Endodermal cell (in vitro differentiated cells): Measurements from ENCODE around the gene ZFP91. TPM values are rescaled to one million over a fixed set of nuclear protein-coding genes. Genes with fewer than 3 reads are reported as not detected.

Experiments
- DNase-seq: peaks from one replicate; pipeline ENCODE4 v3.0.0-alpha.2; 2017
- H3K27ac ChIP-seq: 2 replicates; pipeline ENCODE4 v1.5.1; 2013; ENCODE audit warnings: mild to moderate bottlenecking, low read depth, low read length, moderate library complexity
- H3K27me3 ChIP-seq: 2 replicates; pipeline ENCODE4 v1.6.1; 2013; ENCODE audit warnings: mild to moderate bottlenecking, low read length, moderate library complexity; ENCODE audit not compliant: insufficient read depth, control insufficient read depth, poor library complexity, severe bottlenecking
- H3K36me3 ChIP-seq: 2 replicates; pipeline ENCODE4 v1.7.0; 2013; ENCODE audit warnings: mild to moderate bottlenecking, low read length, moderate library complexity; ENCODE audit not compliant: control insufficient read depth, insufficient read depth
- H3K4me1 ChIP-seq: one replicate; pipeline ENCODE4 v1.7.0; 2013; ENCODE audit warnings: low read length; ENCODE audit not compliant: control insufficient read depth, insufficient read depth
- H3K4me3 ChIP-seq: 2 replicates; pipeline ENCODE4 v1.5.1; 2013; ENCODE audit warnings: mild to moderate bottlenecking, low read length, moderate library complexity
- H3K9ac ChIP-seq: 2 replicates; pipeline ENCODE4 v1.6.1; 2013; ENCODE audit warnings: mild to moderate bottlenecking, low read length, moderate library complexity; ENCODE audit not compliant: poor library complexity, severe bottlenecking; ENCODE audit errors: extremely low read depth
- H3K9me3 ChIP-seq: 2 replicates; pipeline ENCODE4 v1.6.1; 2013; ENCODE audit warnings: mild to moderate bottlenecking, low read length, moderate library complexity; ENCODE audit not compliant: control insufficient read depth
- H3K27ac Mint-ChIP-seq: 2 replicates; pipeline ENCODE4 v1.8.0; 2020; ENCODE audit warnings: mixed read lengths
- H3K27me3 Mint-ChIP-seq: 2 replicates; pipeline ENCODE4 v1.8.0; 2021; ENCODE audit warnings: mild to moderate bottlenecking, mixed read lengths; ENCODE audit not compliant: insufficient read depth
- H3K36me3 Mint-ChIP-seq: 2 replicates; pipeline ENCODE4 v1.8.0; 2020; ENCODE audit warnings: low read depth, mixed read lengths
- H3K4me1 Mint-ChIP-seq: 2 replicates; pipeline ENCODE4 v1.8.0; 2020; ENCODE audit warnings: mixed read lengths
- H3K4me3 Mint-ChIP-seq: 2 replicates; pipeline ENCODE4 v1.8.0; 2020; ENCODE audit warnings: mild to moderate bottlenecking, moderate library complexity, mixed read lengths
- H3K9me3 Mint-ChIP-seq: 2 replicates; pipeline ENCODE4 v1.8.0; 2020; ENCODE audit warnings: mild to moderate bottlenecking, mixed read lengths
- CTCF ChIP-seq: fragments of 200-600 bp; sonication (generic); conservative IDR thresholded peaks from 2 replicates; pipeline ENCODE4 v1.5.0; 2021; ENCODE audit warnings: antibody characterized with exemption, mild to moderate bottlenecking
- WGBS, 2 experiments: methylation state at CpG; one replicate each; pipeline versions ENCODE4 v1.1.5 to v1.1.7; 2013; ENCODE audit warnings: missing lambda C conversion rate in 2 of 2, mixed read lengths in 1 of 2; ENCODE audit not compliant: insufficient coverage in 1 of 2, insufficient read length in 1 of 2; 5-methylcytosine and 5-hydroxymethylcytosine counted together
- total RNA-seq, 2 donors: library from RNA; stranded (reverse); fragmentation: NEBNext Ultra II Directional in 1 of 2; extraction: Animal tissue kit (Norgen Biotek cat#: 25700) in 1 of 2; gene quantifications; 2 replicates in 1 of 2; 3 replicates in 1 of 2; pipeline ENCODE4 v1.2.1, GENCODE V29; 2021

The ZFP91 gene
- total RNA-seq, 2 donors from 2014 or later = 28.0 to 31.0 TPM

GRCh38 chr11:58582437-58582836 lies 3.6 kb downstream of the ZFP91 start:
- no peak for DNase-seq
- H3K9ac ChIP-seq = no peak overlapping the region
- no peaks in the 10 kb centered on the region for H3K9me3 ChIP-seq
- peaks cover 17% of the 10 kb centered on the region for H3K4me1 Mint-ChIP-seq
- no CpG with 5 or more reads among the region's 1 CpG for WGBS, 2 experiments
- H3K36me3 ChIP-seq = peaks cover 30% of the 10 kb centered on the region
- H3K27me3 ChIP-seq = no peaks in the 10 kb centered on the region
- H3K4me3 ChIP-seq = peak overlapping the region; percentile 97
- no peak for TF ChIP-seq CTCF
- H3K27me3 Mint-ChIP-seq = no peaks in the 10 kb centered on the region
- peaks cover 15% of the 10 kb centered on the region for H3K36me3 Mint-ChIP-seq
- no peak overlapping the region for H3K27ac ChIP-seq
- no peaks in the 10 kb centered on the region for H3K4me1 ChIP-seq
- H3K27ac Mint-ChIP-seq = no peak overlapping the region
- H3K4me3 Mint-ChIP-seq = no peak overlapping the region
- no peaks in the 10 kb centered on the region for H3K9me3 Mint-ChIP-seq

- H3K27ac ChIP-seq = no peak overlapping the region
- no peaks in the 10 kb centered on the region for H3K27me3 ChIP-seq
- no peak overlapping the region for H3K4me3 Mint-ChIP-seq
- H3K36me3 ChIP-seq = peaks cover 57% of the 10 kb centered on the region
- no peaks in the 10 kb centered on the region for H3K4me1 ChIP-seq
- no peak overlapping the region for H3K27ac Mint-ChIP-seq
- H3K36me3 Mint-ChIP-seq = peaks cover 15% of the 10 kb centered on the region
- peaks cover 6% of the 10 kb centered on the region for H3K4me1 Mint-ChIP-seq
- DNase-seq = no peak
- WGBS, 2 experiments = 97 to 100% methylated on average over 2 of the region's 2 CpGs
- no peaks in the 10 kb centered on the region for H3K9me3 ChIP-seq
- no peak for TF ChIP-seq CTCF
- no peaks in the 10 kb centered on the region for H3K9me3 Mint-ChIP-seq
- no peak overlapping the region for H3K4me3 ChIP-seq
- H3K9ac ChIP-seq = no peak overlapping the region
- H3K27me3 Mint-ChIP-seq = no peaks in the 10 kb centered on the region
Observed at GRCh38 chr11:58586998-58587397, 8.1 kb downstream of the ZFP91 start.

DNA sequence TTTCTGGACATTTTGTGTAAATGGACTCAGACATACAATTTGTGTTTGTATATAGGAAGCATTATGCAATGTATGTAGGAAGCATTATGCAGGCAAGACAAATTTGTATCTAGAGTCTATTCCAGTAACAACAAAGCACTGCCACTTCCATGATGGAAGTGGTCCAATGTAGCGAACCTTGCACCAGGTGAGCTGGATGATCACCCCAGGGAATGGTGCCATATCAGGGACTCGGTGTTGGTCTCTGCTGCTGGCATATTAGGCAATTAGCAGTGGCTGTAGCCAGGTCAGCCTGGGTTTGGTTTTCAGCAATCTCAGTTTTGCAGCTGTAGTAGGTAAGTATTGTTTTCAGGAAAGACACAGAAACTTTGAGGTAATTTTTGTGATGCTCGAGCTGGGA lies 12.8 kb downstream of the ZFP91 start:
- no peak overlapping the region for H3K4me3 ChIP-seq
- H3K9me3 ChIP-seq = no peaks in the 10 kb centered on the region
- H3K27me3 ChIP-seq = no peaks in the 10 kb centered on the region
- WGBS, 2 experiments = 96% methylated on average over 3 of the region's 3 CpGs; no CpG with 5 or more reads in 1 of the 2 experiments
- Mint-ChIP-seq H3K36me3 (peaks cover 12% of the 10 kb centered on the region), H3K4me1 (no peaks in the 10 kb centered on the region), H3K27me3 (no peaks in the 10 kb centered on the region), H3K4me3 (no peak overlapping the region), H3K9me3 (no peaks in the 10 kb centered on the region), H3K27ac (no peak overlapping the region)
- H3K4me1 ChIP-seq = no peaks in the 10 kb centered on the region
- DNase-seq = no peak
- peaks cover 59% of the 10 kb centered on the region for H3K36me3 ChIP-seq
- TF ChIP-seq CTCF = no peak
- no peak overlapping the region for H3K9ac ChIP-seq
- H3K27ac ChIP-seq = no peak overlapping the region
